Pancreas (tissue), 10 donors: ENCODE measurements around the gene PDE8A. TPM values are rescaled to one million over a fixed set of nuclear protein-coding genes. Genes with fewer than 3 reads are reported as not detected.
"Not testable (repeated sequence)": the region's sequence is repeated elsewhere in the genome, so short reads cannot be mapped to it uniquely, and the experiment has no call there.

Source experiments
- ATAC-seq, 4 donors: fragments of 200-7000 bp; cut with Tn5 transposase; one replicate each; pipeline versions ENCODE4 v1.8.0 to v1.9.1; 2020; ENCODE audit warnings: mild to moderate bottlenecking in 4 of 4, moderate library complexity in 4 of 4
- DNase-seq, 6 donors: peaks; one replicate each; pipeline ENCODE4 v3.0.0-alpha.2; 2020
- FAIRE-seq: peaks from 2 replicates; lab custom pipeline; 2012; peaks lifted over from hg19 to GRCh38; lab: Jason Lieb, UNC
- H3K27ac ChIP-seq, 4 donors: fragments of 200-600 bp; sonication (generic); 1 replicate in 3 of 4; 2 replicates in 1 of 4; pipeline versions ENCODE4 v1.5.0 to v1.8.0; 2020
- H3K27me3 ChIP-seq, 4 donors: fragments of 200-600 bp; one replicate each; pipeline ENCODE4 v1.8.0; 2021
- H3K36me3 ChIP-seq, 3 donors: fragments of 200-600 bp; sonication (generic) in 1 of 3; one replicate each; pipeline versions ENCODE4 v1.5.0 to v1.8.0; 2020 to 2021
- H3K4me1 ChIP-seq, 3 donors: fragments of 200-600 bp; one replicate each; pipeline ENCODE4 v1.8.0; 2021
- H3K4me3 ChIP-seq, 4 donors: fragments of 200-600 bp; sonication (generic) in 2 of 4; one replicate each; pipeline versions ENCODE4 v1.5.0 to v1.8.0; 2020 to 2021
- H3K9me3 ChIP-seq, 4 donors: fragments of 200-600 bp; one replicate each; pipeline ENCODE4 v1.8.0; 2021
- WGBS, 2 donors: extraction: QIAGEN DNeasy Blood & Tissue Kit; methylation state at CpG; one replicate each; pipeline ENCODE4 v1.1.7; 2013; 5-methylcytosine and 5-hydroxymethylcytosine counted together
- intact Hi-C, 3 donors: fragments of 100-400 bp; cut with DNase I; formaldehyde crosslinking; loops; one replicate each; pipeline versions ENCODE4 v1.11.1 to v1.14.2; 2022
- polyA plus RNA-seq, 2 donors: library from polyadenylated mRNA; stranded (reverse); fragments of 200-250 nt; gene quantifications; one replicate each; pipeline ENCODE4 v1.2.3, GENCODE V29; 2013
- total RNA-seq, 6 donors: library from RNA; stranded (reverse); fragmentation: NEBNext Ultra II Directional in 4 of 6; extraction: Animal tissue kit (Norgen Biotek cat#: 25700) in 4 of 6; gene quantifications; one replicate each; pipeline versions ENCODE4 v1.2.1 to v1.2.4, GENCODE V29; 2021 to 2023
- TF ChIP-seq, protein P1 (sequence below), 4 donors: fragments of 200-600 bp; sonication (generic) in 3 of 4; IDR thresholded peaks; one replicate each; pipeline versions ENCODE4 v1.5.0 to v1.8.0; 2021; ENCODE audit warnings: antibody characterized with exemption in 4 of 4
- donor health status: healthy with polysubstance abuse.
- donor health status: DM: no; HTN: no; CAD: no; lungs with moderate emphysema.
- donor health status: DM: no; HTN: no; CAD: no.
- donor health status: control.
- donor health status: control.
- donor health status: Bipolar disorder and iron deficiency.
- donor health status: DM: yes; HTN: yes; CAD: no.
- donor health status: DM: no; HTN: no; CAD: no.
- donor health status: DM: no; HTN: no; CAD: no.
- donor health status: DM: yes; HTN: yes; CAD: no.

Gene PDE8A
- total and polyA plus RNA-seq, 8 donors = 14.7 to 31.3 (median 20.7) TPM

DNA sequence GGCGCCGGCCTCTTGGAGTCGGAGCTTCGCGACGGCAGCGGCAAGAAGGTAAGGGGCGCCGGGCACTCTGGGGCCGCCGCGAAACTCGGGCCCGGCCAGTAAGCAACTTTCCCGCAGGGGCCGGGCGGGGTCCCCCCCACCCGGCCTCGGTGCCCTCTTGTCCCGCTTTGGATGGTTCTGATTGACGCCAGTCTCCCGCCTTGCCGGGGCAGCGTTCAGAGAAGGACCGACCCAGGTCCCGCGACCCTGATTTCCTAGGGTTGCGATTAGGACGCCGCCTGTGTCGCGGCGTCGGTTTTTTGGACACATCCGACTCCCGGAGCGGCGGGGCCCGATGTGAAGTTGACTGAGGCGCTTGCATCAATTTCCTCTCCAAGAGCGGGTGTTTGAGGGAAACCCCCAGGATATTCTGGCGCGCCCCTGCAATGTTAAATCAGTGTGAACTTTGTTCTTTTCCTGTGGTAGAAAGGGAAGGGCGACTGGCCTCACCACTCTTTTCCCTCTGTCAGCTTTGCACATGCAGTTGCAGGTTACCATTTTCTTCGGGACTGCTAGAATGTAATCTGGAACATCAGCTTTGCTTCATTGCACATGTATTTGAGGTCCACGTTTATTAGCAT is 755 bp downstream of the PDE8A start:
- peaks cover 0 to 20% (median 13%) of the 10 kb centered on the region in 3 donors for H3K4me1 ChIP-seq
- no peaks in the 10 kb centered on the region for H3K27me3 ChIP-seq
- no peak for FAIRE-seq
- TF ChIP-seq, protein P1, sequence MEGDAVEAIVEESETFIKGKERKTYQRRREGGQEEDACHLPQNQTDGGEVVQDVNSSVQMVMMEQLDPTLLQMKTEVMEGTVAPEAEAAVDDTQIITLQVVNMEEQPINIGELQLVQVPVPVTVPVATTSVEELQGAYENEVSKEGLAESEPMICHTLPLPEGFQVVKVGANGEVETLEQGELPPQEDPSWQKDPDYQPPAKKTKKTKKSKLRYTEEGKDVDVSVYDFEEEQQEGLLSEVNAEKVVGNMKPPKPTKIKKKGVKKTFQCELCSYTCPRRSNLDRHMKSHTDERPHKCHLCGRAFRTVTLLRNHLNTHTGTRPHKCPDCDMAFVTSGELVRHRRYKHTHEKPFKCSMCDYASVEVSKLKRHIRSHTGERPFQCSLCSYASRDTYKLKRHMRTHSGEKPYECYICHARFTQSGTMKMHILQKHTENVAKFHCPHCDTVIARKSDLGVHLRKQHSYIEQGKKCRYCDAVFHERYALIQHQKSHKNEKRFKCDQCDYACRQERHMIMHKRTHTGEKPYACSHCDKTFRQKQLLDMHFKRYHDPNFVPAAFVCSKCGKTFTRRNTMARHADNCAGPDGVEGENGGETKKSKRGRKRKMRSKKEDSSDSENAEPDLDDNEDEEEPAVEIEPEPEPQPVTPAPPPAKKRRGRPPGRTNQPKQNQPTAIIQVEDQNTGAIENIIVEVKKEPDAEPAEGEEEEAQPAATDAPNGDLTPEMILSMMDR (IDR thresholded peaks at IDR 0.05) = no peak
- H3K4me3 ChIP-seq = peak overlapping the region; percentile 74 to 91 (median 76)
- 0 to 1% methylated on average over 42 to 46 of the region's 46 CpGs for WGBS, 2 donors
- ATAC-seq = peak in 1 of 4 donors; percentile 4
- peak overlapping the region; percentile 78 to 96 (median 88) for H3K27ac ChIP-seq
- intact Hi-C loops = no loop called here
- no peaks in the 10 kb centered on the region for H3K9me3 ChIP-seq
- peak; percentile 32 to 81 (median 58) for DNase-seq
- H3K36me3 ChIP-seq = no peaks in the 10 kb centered on the region

DNA sequence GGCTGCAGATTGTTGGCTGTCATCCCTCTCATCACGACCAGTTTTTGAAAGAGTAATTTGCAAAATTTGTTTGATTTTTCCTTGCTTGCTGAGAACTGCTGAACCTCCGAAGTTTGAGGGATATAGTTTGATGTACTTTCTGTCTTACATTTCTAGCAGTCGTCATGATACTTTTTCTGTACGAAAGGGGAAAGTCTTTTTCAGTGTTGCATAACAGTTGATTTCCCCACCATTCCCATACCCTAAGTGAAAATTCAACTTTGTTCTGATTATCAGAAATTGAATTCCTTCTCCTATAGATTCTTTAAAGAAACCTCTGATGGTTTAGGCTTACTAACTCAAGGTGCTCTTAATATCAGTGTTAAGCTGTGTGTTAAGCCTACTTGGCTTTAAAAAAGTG is 1.6 kb downstream of the PDE8A start:
- Histone ChIP-seq H3K27me3 (no peaks in the 10 kb centered on the region), H3K4me3 (peak overlapping the region in 3 of 4 donors; percentile 74 to 91 (median 76)), H3K4me1 (peaks cover 0 to 20% (median 13%) of the 10 kb centered on the region in 3 donors), H3K27ac (peak overlapping the region; percentile 78 to 96 (median 88)), H3K9me3 (no peaks in the 10 kb centered on the region), H3K36me3 (no peaks in the 10 kb centered on the region)
- intact Hi-C loops = no loop called here
- FAIRE-seq = no peak
- TF ChIP-seq, protein P1 (IDR thresholded peaks at IDR 0.05) = no peak
- 5 to 11% methylated on average over 4 of the region's 4 CpGs for WGBS, 2 donors
- no peak for ATAC-seq
- DNase-seq = no peak

DNA sequence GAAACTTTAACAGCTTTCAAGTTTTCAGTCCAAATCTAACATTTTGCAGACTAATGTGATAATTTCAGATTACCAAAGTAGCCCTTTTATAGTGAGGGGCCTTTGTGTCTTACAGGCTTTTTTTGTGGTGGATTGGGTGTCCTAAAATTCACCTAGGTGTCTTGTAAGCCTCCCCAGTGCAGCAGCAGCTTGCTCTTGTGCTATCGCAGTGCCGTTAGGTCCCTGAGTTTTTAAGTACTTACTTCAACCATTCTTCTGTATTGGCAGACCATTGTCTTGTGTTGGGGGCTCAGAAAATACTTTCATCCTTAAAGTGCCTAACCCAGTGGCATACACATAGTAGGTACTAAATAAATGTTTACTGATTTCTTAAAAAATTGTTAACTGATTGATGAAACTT is 2.1 kb downstream of the PDE8A start:
- intact Hi-C loops = no loop called here
- no peaks in the 10 kb centered on the region for H3K36me3 ChIP-seq
- TF ChIP-seq, protein P1 (IDR thresholded peaks at IDR 0.05) = no peak
- H3K27ac ChIP-seq = peak overlapping the region in 3 of 4 donors; percentile 82 to 96 (median 94)
- FAIRE-seq (no peak), DNase-seq (no peak), ATAC-seq (no peak)
- WGBS, 2 donors = 16 to 27% methylated on average over 2 of the region's 2 CpGs
- peak overlapping the region in 2 of 4 donors; percentile 76 to 91 for H3K4me3 ChIP-seq
- H3K4me1 ChIP-seq = peaks cover 0 to 20% (median 13%) of the 10 kb centered on the region in 3 donors
- no peaks in the 10 kb centered on the region for H3K9me3 ChIP-seq
- no peaks in the 10 kb centered on the region for H3K27me3 ChIP-seq

DNA sequence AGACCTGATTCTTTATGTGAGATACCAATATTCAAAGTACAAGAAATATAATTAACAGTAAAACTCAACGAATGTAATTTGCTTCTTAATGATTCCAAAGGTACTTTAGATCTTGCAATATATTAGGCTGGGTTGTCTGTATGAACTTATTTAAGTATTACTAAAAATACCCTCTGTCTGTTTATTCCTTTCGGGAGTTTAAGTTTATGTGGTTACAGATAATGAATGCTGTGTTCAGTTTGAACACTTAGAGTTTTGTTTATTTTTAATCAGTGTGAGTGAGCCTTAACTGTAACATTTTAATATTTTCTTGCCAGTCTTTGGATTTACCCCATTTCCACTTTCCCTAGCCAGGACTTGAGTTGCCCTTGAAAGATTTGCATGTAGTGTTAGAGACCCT is 3.5 kb downstream of the PDE8A start:
- no peak overlapping the region for H3K27ac ChIP-seq
- H3K36me3 ChIP-seq = no peaks in the 10 kb centered on the region
- H3K4me3 ChIP-seq = no peak overlapping the region
- FAIRE-seq = no peak
- 27 to 42% methylated on average over 2 of the region's 2 CpGs for WGBS, 2 donors
- TF ChIP-seq, protein P1 (IDR thresholded peaks at IDR 0.05) = no peak
- ATAC-seq = no peak
- H3K4me1 ChIP-seq = peaks cover 0 to 14% (median 13%) of the 10 kb centered on the region in 3 donors
- intact Hi-C loops = no loop called here
- no peaks in the 10 kb centered on the region for H3K9me3 ChIP-seq
- no peak for DNase-seq
- no peaks in the 10 kb centered on the region for H3K27me3 ChIP-seq

DNA sequence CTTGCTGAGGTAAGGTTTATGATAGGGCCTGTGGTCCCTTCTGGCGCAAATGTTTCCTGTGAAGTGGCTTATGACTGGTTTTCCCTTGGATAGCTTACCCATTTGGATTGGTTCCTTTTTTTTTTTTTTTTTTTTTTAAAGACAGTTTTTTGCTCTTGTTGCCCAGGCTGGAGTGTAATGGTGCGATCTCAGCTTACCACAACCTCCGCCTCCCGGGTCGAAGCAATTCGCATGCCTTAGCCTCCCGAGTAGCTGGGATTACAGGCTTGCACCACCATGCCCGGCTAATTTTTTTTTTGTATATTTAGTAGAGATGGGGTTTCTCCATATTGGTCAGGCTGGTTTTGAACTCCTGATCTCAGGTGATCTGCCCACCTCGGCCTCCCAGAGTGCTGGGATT is 5.7 kb downstream of the PDE8A start:
- H3K9me3 ChIP-seq, DNase-seq, H3K4me3 ChIP-seq, intact Hi-C loops, H3K36me3 ChIP-seq, H3K27ac ChIP-seq, FAIRE-seq, ATAC-seq, H3K27me3 ChIP-seq: not testable (repeated sequence)
- peaks cover 0 to 16% (median 13%) of the 10 kb centered on the region in 3 donors for H3K4me1 ChIP-seq
- 97% methylated on average over 9 of the region's 9 CpGs for WGBS, 2 donors
